Ovary (tissue), 3 donors: Measurements from ENCODE around the gene LYPD5.

Experiments used
- EP300 ChIP-seq: sonication (generic); formaldehyde crosslinking; IDR thresholded peaks from one replicate; pipeline ENCODE4 v1.6.1; 2017; ENCODE audit warnings: antibody characterized with exemption
- POLR2A ChIP-seq: fragments of 450-650 bp; IDR thresholded peaks from one replicate; pipeline ENCODE4 v1.6.1; 2017; ENCODE audit warnings: antibody characterized with exemption, mild to moderate bottlenecking, moderate library complexity
- TF ChIP-seq, protein P1 (sequence below), 3 donors: fragments of 450-650 bp in 2 of 3; fragments of 200-600 bp in 1 of 3; IDR thresholded peaks; one replicate each; pipeline versions ENCODE4 v1.5.1 to v1.8.0; 2016 to 2022; ENCODE audit warnings: antibody characterized with exemption in 3 of 3, mild to moderate bottlenecking in 1 of 3
- donor health status: DM: no; HTN: no; CAD: no.

DNA sequence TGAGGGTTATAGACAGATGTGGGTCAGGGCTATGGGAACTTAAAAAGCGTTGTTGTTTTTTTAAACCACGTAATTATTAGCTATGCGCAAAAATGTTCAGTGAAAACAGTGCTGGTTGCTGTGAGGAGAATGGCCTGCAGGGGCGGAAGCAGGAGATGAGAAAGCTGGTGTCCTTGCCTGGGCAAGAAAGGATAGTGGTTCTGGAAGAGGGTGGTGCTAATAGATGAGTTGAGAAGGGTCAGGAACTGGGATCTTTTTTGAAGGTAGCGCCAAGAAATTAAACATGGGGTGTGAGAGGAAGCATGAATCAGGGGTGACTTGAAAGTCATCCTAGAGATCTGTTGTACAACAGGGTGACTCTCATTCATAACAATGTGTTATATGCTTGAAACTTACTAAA lies 42.7 kb downstream of the LYPD5 start:
- TF ChIP-seq, protein P1, sequence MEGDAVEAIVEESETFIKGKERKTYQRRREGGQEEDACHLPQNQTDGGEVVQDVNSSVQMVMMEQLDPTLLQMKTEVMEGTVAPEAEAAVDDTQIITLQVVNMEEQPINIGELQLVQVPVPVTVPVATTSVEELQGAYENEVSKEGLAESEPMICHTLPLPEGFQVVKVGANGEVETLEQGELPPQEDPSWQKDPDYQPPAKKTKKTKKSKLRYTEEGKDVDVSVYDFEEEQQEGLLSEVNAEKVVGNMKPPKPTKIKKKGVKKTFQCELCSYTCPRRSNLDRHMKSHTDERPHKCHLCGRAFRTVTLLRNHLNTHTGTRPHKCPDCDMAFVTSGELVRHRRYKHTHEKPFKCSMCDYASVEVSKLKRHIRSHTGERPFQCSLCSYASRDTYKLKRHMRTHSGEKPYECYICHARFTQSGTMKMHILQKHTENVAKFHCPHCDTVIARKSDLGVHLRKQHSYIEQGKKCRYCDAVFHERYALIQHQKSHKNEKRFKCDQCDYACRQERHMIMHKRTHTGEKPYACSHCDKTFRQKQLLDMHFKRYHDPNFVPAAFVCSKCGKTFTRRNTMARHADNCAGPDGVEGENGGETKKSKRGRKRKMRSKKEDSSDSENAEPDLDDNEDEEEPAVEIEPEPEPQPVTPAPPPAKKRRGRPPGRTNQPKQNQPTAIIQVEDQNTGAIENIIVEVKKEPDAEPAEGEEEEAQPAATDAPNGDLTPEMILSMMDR (IDR thresholded peaks at IDR 0.05): no peak
- no peak for TF ChIP-seq POLR2A
- TF ChIP-seq EP300: no peak
